HG03342 (cell line): ENCODE measurements around the gene PNMA6F.
"Not testable (repeated sequence)": the region's sequence is repeated elsewhere in the genome, so short reads cannot be mapped to it uniquely, and the experiment has no call there.

Experiments used
- ATAC-seq: cut with Tn5 transposase; IDR thresholded peaks from one replicate; pipeline ENCODE4 v1.9.1; 2021; ENCODE audit warnings: mild to moderate bottlenecking, moderate library complexity; ENCODE audit not compliant: unreplicated experiment

PNMA6F gene

DNA sequence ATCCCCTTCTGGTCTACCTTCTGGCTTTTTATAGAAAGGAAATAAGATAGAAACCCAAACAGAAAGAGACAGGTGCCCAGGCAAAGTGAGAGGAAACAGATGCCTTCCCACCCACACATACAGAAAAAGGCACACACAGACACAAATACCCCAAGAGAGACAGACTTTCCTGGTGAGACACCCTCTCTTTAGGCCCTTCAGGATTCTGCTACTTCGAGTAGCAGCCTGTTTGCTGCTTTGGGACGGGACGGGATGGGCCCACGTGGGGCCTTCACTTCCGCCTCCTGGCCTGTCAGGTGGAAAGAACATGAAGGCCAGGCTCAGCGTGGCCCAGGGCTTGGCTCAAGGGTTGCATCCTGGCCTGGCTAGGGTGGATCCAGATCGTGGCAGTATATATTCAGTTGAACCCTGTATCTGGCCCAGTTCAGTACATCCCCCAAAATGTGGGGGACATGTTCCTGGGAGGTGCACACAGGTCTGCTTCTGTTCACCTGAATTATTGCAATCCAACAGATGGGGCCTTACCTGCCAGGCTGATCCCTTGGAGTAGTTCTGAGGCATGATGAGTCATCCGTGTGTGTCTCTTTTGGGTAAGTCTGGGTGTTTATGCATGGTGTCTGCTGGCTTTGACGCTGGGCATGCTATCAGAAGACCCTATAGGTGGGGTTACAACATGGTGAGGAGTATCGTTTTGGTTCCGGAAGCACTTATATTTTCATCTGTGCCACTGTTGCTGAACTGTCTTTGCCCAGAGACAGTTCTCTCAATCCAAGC lies 14.7 kb upstream of the PNMA6F start:
- no peak for ATAC-seq

DNA sequence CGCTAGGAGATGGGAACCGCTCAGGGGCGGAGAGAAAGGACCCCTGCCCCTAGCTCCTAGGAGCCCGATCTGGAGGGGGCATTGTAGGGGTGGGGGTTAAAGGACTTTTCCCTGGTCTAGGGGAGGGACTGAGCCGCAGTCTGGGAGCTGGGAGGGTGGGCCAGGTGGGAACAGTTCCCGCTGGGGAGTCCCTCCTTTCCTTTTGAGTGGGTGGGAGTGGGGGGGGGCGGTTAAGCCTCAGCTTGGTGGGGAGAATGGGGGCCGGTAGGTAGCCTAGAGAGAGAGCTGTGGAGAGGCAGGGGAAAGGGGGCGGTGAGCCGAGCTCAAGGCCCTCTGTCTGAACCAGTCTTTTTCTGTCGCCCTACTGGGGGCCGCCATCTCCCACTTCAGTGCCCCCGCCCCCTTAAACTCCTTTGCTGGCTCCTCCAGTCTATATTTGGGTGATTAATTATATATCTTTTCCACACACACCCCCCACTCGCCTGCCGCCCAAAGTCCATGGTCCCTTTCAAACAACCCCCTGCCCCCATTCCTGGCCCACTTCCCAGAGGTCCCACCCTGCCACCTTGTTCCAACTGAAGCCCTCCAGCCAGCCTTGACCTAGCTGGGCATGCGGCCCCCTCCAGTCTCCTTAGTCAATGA lies 13.2 kb upstream of the PNMA6F start:
- no peak for ATAC-seq

DNA sequence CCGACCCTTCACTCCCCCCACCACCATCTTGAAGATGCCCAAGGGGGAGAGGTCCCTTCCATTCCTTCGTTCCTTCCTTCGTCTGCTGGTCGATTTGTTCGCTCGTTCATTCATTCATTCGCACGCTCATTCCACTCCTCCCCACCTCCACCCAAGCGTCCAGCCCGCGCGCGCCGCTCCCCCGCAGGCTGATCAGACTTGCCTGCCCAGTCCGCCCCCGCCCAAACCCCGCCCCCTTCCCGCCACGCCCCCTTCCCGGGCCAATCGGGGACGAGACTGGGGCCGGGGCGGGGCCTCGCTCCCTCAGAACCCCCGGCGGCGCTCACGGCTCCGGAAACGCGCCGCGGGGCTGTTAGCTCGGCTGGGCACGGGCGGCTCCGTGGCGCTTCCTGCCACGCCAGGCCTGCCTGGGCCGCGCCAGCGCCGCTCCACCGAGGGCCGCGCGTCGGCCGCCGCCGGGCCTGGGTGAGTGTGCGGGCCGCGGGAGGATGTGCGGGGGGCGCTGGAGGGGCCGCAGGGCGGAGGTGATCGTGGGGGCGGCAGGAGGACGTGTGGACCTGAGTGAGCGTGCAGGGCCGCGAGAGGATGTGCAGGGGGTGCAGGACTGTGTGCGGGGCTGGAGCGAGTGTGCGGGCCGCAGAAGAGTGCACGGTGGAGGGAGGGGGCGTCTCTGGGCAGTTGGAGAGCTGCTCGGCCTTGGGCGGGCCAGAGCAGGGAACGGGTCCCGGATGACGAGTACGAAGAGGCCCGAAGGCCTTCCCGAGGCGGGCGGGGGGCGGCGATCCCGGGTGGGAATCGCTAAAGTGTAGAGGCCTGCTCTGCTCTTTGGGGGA lies 12.5 kb upstream of the PNMA6F start, which contains the start of gene ZNF275:
Gene ZNF275, plus strand, starts transcription at position 333 of the 833 bp plus-strand sequence. CDS start 2,527 bp downstream, outside the sequence.
- ATAC-seq: peak; percentile 78

DNA sequence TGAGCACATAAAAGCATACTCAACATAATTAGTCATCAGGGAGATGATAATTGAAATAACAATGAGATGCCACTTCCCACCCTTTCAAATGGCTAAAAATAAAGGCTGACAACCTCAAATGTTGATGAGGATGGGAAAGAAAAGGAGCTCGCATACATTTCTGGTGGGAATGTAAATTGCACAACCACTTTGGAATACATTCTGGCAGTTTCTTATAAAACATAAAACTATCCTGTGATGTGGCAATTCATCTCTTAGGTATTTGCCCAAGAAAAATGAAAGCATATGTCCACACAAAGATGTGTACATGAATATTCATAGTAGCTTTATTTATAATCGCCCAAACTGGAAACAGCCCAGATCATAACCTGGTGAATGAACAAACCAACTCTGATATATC lies 11.7 kb upstream of the PNMA6F start:
- no peak for ATAC-seq

DNA sequence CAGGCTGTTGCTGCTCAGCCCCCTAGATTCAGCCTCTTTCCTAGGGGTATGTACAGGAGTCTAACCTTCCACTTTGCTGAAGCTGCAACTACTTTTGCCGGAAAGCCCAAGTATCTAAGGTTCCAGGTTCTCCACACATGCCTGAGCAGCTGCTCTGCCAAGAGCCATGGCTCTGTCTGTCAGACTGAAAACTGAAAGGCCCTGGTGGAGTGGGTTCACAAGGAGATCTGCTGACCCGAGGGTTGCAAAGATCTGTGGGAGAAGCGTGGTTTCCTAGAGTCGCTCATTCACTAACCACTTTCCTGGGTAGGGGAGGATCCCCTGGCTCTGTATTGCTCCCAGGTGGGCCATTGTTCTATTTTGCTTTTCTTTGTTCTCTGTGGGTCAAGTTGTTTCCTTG lies 6.0 kb upstream of the PNMA6F start:
- no peak for ATAC-seq

DNA sequence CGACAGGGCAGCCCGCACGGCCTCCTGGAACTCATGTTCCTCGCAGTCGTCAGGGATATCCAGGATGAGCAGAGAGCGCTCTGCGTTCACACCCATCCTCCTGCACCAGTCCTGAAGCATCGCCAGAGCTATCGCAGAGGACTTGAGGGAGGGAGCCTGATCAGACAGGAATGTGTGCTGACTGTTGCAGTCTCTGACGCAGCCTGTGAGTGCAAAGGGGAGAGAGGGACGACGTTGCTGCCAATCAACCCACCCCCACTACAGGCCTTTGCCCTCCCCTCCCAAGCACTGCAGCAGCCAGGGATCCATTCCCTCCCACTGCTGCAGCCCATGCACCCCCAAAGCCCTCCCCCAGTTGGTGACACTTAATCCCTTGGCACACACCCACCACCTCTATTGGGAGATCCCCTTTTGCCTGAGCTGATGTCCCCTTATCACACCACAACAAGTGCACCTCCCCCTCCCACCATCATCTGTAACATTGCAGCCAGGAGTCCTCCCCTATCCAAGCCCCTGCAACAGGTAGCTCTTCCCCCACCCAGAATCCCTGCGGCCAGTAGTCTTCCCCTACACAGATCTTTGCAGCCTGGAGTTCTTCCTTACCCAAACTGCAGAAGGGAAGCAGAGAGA lies 897 bp downstream of the PNMA6F start:
- no peak for ATAC-seq

DNA sequence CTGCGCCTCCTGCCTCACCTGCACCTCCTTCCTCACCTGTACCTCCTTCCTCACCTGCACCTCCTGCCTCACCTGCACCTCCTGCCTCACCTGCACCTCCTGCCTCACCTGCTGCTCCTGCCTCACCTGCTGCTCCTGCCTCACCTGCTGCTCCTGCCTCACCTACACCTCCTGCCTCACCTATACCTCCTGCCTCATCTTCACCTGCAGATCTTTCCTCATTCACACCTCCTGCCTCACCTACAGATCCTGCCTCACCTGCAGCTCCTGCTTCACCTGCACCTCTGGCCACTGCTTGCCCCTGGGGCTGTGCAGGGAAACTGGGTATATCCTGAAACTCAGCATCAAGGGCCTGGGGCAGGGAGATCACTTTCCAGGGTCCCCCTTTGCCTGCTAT lies 1.5 kb downstream of the PNMA6F start:
- ATAC-seq: not testable (repeated sequence)

DNA sequence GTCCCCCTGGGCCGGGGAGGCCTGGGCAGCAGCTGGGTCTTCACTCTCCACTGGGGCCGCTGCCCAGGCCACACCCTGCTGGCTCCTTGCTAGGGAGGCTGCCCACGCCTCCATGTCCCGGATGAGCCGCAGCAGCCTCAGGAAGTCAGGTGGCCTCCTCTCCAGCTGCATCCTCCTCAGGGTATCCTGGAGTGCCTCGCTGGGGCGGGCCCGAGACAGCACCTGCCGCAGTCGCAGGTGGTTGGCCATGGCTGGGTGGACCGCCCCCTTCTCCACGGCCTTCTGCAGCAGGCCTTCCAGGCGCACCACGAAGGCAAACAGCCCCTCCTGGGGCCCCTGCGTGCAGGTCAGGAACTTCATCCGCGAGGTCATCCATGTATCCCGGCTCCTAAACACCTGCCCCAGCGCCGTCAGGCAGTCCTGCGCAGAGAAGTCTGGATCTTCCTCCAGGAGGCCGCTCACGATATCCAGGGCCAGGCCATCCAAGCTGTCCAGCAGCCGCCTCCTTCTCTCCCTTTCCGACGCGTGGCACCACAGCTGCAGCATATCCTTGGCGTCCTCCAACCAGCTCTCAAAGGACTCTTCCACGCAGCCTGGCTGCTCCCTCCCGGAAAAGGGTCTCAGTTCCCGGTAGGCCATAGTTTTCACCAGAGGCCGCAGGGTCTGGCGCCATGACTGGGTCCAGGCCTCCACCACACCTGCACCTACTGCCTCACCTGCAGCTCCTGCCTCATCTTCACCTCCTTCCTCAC lies 2.1 kb downstream of the PNMA6F start:
- ATAC-seq: no peak

DNA sequence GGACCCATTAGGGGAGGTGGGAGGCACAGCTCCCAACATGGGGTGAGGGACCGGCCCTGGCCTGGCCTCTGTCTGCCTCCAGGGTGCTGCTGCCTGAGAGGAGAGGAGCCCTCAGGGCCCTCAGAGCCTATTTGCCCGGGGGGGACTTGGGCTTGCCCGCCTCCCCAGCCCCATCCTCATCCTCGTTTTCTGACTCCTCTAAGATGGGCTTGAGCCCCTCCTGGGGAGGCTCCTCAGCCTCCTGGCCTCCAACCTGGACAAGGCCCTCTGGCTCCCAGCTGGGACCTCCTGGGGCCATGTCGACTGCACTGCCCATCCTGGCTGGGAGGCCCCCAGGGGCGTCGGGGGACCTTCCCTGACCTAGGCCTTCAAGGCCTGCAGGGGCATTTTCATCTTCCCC lies 2.8 kb downstream of the PNMA6F start:
- no peak for ATAC-seq

DNA sequence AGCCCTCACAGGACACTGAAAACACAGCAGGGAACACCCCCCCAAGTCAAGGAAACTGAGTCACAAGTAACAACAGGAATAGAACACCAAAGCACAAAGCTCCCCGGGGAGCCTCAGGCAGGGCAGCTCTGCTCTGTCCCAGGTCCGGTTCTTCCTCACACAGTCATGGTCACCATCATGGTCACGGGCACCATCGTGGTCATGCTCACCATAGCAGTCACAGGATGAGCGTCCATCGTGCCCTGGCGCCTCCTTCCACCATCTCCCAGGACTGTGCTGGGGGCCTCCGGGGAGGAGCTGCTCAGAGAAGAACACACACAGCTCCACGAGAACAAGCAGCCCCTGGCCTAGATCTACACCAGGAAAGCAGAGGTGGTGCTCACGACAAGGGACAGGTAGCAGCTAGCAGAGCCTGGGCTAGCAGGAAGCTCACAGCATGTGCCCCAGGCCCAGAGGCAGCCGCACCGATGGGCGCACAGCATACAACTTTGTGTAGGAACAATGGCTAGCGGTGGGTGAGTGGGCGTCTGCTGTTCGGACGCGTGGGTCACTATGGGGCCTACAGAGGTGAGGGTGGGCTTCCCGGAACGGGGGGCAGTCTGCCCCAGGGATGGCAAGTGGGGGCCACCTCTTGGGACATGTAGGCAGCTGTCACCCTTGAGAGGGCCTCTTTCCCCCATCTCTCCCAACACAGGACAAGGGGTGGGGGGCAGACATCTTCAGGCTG lies 3.4 kb downstream of the PNMA6F start:
- no peak for ATAC-seq

DNA sequence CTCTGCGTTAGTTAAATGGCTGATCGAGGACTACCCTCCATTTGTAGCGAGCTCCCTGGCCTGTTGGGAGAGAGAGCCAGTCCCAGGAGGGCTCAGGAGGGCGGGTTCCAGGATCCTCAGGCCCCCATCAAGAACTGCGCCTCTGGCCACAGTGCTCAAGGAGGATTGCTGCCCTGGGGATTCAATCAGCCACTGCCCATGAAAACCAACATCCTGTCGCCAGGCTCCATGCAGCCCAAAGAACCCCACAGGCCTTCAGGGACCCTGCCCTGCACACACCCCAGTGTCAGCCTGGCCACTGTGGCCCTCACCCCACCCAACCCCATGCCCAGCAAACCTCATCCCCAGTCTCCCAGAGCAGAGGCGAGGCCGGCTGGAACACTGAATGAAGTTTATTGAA lies 4.3 kb downstream of the PNMA6F start:
- ATAC-seq: no peak

DNA sequence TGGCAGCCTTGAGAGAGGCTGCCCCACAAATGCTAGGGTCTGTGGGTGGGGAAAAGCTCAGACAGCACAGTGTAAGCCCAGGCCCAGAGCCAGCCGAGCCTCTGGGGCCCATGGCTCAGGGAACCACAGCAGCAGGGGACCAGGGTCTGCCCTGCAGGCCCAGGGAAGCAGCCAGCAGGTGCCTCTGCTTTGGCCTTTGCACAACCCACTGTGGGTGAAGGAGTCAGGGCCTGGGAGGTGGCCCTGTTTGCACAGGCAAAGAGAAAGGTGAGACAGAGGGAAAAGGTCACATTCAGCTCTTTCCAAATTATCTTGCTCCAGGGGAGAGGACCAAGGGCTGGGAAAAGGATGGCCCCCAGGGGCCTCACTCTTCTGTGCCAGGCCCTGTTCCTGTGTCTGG lies 8.7 kb downstream of the PNMA6F start:
- ATAC-seq: no peak

DNA sequence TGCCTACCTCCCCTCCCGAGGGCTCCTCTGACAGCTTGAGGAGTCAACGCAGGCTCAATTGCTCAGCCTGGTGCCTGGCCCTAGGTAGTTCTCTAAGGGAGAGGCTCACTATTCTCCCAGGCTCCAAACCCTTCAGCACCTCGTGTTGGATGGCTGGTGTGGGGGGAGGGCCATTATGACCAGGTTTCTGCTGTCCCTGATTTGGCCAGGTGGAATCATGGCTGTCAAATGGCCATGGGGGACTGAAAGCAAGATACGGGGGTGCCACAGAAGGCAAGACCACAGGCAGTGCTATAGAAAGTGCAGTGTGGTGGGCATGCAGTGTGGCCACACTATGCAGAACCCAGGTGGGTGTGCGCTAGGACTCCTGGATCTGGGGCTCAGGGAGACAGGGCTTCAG lies 9.5 kb downstream of the PNMA6F start:
- ATAC-seq: no peak

DNA sequence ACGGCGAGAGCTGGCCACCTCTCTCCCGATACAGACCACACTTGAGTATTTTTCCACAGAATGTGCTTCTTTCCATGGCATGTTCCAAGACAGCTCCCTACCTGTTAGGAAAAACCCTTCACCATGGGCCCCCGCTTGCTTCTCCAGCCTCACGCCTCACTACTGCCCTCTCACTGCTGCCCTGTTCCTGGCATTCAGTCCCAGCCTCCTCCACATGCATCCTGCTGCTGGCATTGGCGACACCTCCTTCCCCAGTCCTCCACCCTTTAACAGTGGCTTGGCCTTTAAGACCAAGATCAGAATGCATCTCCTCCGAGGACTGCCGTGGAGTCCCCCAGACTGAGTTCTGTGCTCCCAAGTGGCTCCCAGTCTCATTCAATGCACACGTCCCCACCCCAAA lies 10.7 kb downstream of the PNMA6F start:
- no peak for ATAC-seq

DNA sequence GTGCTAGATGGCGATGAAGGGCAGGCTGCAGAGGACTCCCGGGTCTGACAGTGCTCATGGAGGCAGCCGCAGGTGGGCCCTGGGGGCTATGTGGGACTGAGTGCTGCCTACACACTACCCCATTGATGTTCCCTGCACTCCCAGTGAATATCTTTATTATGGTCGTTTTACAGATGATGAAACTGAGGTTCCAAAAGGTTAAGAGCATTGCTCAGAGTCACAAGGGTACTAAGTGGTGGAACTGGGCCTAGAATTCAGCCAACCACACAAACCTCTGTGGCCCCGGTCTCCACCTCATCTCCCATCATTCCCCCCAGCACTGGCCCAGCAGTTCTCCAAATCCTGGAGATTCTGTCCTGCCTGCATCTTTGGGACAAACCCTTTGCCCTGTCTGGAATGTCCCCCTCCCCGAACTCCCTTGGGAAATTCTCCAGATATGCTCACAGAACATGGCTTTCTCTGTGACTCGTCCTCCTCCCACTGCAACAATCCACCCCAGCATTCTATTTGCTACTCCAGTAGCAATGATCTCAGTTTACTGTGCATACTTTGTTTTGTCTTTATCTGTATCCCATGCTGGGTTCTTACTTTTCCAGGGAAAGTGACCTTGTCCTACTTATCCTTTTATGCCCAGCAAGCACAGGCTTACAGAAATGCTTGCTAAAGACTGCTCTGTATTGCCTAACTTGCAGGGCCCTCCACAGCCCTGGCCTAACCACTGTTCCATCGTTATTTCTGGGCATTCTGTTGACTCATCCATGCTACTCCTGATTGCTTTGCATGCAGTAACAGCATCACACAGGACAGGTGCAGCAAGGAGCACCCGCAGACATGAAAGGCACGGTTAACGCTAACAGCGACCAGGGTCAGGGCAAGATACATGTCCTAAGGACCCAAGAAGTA lies 14.0 kb downstream of the PNMA6F start:
- ATAC-seq: no peak

DNA sequence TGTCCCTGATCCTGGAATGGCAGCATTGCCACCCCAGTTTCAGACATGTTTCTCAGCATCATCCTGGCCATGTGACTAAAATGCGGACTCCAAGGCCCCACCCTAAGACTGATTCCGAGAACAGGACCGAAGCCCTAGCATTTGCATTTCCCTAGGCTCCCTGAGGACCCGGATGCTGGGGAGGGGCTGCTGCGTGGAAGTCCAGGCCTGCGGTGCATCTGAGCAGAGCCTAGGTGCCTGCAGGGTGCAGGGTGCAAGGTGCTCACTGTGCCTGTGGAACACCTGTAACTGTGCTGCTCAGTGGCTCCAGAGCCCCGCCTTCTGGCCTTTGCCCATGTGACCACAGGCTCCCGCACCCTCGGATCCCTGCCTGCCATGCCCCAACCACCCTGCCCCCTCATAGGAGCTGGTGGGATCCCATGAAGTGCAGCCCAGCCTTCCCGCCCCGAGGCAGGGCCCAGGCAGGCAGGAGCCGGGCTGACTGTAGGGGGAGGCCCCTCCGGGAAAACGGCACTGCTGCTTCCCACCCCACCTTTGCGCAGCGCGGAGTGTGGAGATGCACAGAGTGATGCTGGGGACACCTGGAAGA lies 14.9 kb downstream of the PNMA6F start:
- ATAC-seq: no peak

DNA sequence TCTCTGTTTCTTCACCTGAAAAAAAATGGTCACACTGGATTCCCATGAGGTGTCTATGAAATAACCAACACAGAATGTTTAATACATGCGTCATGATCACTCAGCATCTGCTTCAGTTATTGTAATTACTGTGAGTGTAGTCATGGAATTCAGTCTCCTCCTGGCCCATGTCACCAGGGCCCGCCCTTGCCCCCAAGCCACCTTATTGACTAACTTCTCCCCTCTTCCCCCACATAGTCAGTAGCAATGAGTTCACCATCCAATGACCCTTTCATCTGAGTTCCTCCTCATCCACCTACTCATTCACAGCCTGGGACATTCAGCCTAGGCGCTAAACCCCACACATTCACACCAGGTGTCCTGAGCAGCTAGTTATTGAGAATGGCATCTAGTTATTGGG lies 15.6 kb downstream of the PNMA6F start:
- ATAC-seq: no peak

DNA sequence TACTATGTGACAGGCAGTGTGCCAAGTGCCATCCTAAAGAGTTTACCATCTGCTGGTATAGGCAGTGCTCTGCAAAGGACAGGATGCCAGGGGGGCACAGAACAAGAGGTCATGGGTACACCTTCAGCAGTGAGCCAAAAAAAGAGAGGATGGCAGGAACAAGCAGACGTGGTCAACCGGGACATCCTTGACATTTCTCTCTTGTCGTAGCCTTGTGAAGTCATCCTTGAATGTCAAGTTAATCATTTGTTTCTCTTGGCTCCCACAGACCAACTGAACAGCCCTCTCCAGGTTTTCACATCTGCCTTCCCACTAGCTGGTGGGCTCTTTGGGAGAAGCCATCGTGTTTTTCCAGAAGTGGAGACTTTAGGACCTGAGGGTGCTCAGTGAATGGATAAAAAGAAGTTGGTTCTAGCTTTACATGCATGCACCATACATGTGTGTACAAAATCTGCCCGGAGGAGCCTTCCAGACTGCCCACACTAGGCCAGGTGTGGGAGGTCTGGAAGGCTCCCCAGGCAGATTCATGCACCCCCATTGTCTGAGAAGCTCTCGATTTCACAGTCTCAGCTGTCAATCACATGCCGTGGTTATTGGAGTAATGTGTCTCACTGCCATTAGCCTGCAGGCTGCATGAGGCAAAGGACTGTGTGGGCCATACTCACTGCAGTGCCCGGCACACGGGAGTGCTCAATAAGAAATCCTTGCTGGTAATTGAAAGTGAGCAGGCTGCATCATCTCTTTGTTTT lies 16.4 kb downstream of the PNMA6F start:
- peak; percentile 46 for ATAC-seq
